Measurements from ENCODE around the gene LRMDA.

LRMDA gene

GRCh38 chr10:75633568-75633967, 202.1 kb downstream of the LRMDA start:
- no peak overlapping the region for H3K4me3 ChIP-seq (ENCODE audit: low read depth, low read length)

- H3K4me3 ChIP-seq (ENCODE audit: low read depth, low read length): no peak overlapping the region
Observed at GRCh38 chr10:75634947-75635346, 203.5 kb downstream of the LRMDA start.

- H3K4me3 ChIP-seq (ENCODE audit: low read depth, low read length): no peak overlapping the region
Observed at GRCh38 chr10:75638752-75639151, 207.3 kb downstream of the LRMDA start.

GRCh38 chr10:75639736-75640135, 208.3 kb downstream of the LRMDA start:
- H3K4me3 ChIP-seq (ENCODE audit: low read depth, low read length): no peak overlapping the region

GRCh38 chr10:75640381-75640780, 209.0 kb downstream of the LRMDA start:
- no peak overlapping the region for H3K4me3 ChIP-seq (ENCODE audit: low read depth, low read length)

GRCh38 chr10:75640803-75641202, 209.4 kb downstream of the LRMDA start:
- no peak overlapping the region for H3K4me3 ChIP-seq (ENCODE audit: low read depth, low read length)

GRCh38 chr10:75643405-75643804, 212.0 kb downstream of the LRMDA start:
- no peak overlapping the region for H3K4me3 ChIP-seq (ENCODE audit: low read depth, low read length)

GRCh38 chr10:75643944-75644692, 212.7 kb downstream of the LRMDA start:
- no peak overlapping the region for H3K4me3 ChIP-seq (ENCODE audit: low read depth, low read length)

GRCh38 chr10:75645704-75646103, 214.3 kb downstream of the LRMDA start:
- no peak overlapping the region for H3K4me3 ChIP-seq (ENCODE audit: low read depth, low read length)

- no peak overlapping the region for H3K4me3 ChIP-seq (ENCODE audit: low read depth, low read length)
Observed at GRCh38 chr10:75646218-75646915, 214.9 kb downstream of the LRMDA start.

GRCh38 chr10:75646916-75647315, 215.5 kb downstream of the LRMDA start:
- H3K4me3 ChIP-seq (ENCODE audit: low read depth, low read length): no peak overlapping the region

- H3K4me3 ChIP-seq (ENCODE audit: low read depth, low read length): no peak overlapping the region
Observed at GRCh38 chr10:75647675-75648074, 216.3 kb downstream of the LRMDA start.

GRCh38 chr10:75648351-75648750, 216.9 kb downstream of the LRMDA start:
- H3K4me3 ChIP-seq (ENCODE audit: low read depth, low read length): no peak overlapping the region

GRCh38 chr10:75648854-75649253, 217.4 kb downstream of the LRMDA start:
- H3K4me3 ChIP-seq (ENCODE audit: low read depth, low read length): no peak overlapping the region

GRCh38 chr10:75649466-75649865, 218.0 kb downstream of the LRMDA start:
- no peak overlapping the region for H3K4me3 ChIP-seq (ENCODE audit: low read depth, low read length)

- H3K4me3 ChIP-seq (ENCODE audit: low read depth, low read length): no peak overlapping the region
Observed at GRCh38 chr10:75650648-75651047, 219.2 kb downstream of the LRMDA start.

- no peak overlapping the region for H3K4me3 ChIP-seq (ENCODE audit: low read depth, low read length)
Observed at GRCh38 chr10:75651417-75651816, 220.0 kb downstream of the LRMDA start.

GRCh38 chr10:75652146-75652740, 220.8 kb downstream of the LRMDA start:
- no peak overlapping the region for H3K4me3 ChIP-seq (ENCODE audit: low read depth, low read length)

- no peak overlapping the region for H3K4me3 ChIP-seq (ENCODE audit: low read depth, low read length)
Observed at GRCh38 chr10:75653761-75654160, 222.3 kb downstream of the LRMDA start.

- H3K4me3 ChIP-seq (ENCODE audit: low read depth, low read length): no peak overlapping the region
Observed at GRCh38 chr10:75654171-75654771, 222.8 kb downstream of the LRMDA start.

GRCh38 chr10:75654772-75655171, 223.3 kb downstream of the LRMDA start:
- no peak overlapping the region for H3K4me3 ChIP-seq (ENCODE audit: low read depth, low read length)
